ENCODE data around the gene SNTG2. TPM values are rescaled to one million over a fixed set of nuclear protein-coding genes. Genes with fewer than 3 reads are reported as not detected.
"Not testable (repeated sequence)": the region's sequence is repeated elsewhere in the genome, so short reads cannot be mapped to it uniquely, and the experiment has no call there.

Gene SNTG2
- total RNA-seq, 2 experiments from 2014 or later = not detected

DNA sequence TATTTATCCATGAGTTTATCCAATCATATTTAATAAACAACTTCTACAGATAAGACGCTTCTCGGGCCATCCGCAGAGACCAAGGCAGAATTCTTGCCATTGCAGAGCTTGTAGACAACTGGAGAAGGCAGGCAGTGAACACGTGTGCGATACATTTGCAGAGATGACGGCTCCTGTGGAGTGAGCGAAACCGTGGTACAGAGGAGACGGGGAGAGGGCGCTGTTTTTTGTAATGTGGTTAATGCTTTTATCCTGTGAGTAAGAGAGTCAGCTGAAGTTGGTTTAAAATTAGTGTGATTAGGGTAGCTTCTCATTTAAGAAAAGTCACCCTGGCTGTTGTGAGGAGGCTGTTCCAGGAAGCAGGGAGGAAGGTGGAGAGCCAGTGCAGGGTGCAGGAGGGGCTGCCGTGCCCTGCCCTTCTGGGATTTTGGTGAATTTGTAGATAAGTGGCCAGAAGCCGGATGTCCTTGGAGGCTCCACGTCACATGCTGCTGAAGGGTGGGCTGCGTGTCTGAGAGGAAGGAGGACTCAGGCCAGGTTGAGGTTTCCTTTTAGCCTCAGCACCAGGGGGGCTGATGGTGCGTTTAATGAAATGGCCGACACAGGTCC is 151.4 kb downstream of the SNTG2 start:
- Histone ChIP-seq H3K36me3 (ENCODE audit: insufficient read depth, low read length) (no peaks in the 10 kb centered on the region), H2AFZ (ENCODE audit: low read length) (no peak overlapping the region), H3K79me2 (ENCODE audit: insufficient read depth, low read depth, low read length) (no peaks in the 10 kb centered on the region), H3K4me1 (ENCODE audit: insufficient read depth, low read length, poor library complexity, severe bottlenecking) (no peaks in the 10 kb centered on the region), H3K9me2 (ENCODE audit: insufficient read depth, low read length) (no peaks in the 10 kb centered on the region), H3K9me3 (ENCODE audit: low read length) (no peaks in the 10 kb centered on the region), H3K4me2 (ENCODE audit: low read length) (no peak overlapping the region), H3K4me3 (ENCODE audit: low read depth, low read length, poor library complexity, severe bottlenecking) (no peak overlapping the region), H4K20me1 (ENCODE audit: insufficient read depth, low read length) (no peaks in the 10 kb centered on the region), H3K27ac (ENCODE audit: low read depth, low read length, poor library complexity, severe bottlenecking) (no peak overlapping the region)
- TF ChIP-seq, protein P1, sequence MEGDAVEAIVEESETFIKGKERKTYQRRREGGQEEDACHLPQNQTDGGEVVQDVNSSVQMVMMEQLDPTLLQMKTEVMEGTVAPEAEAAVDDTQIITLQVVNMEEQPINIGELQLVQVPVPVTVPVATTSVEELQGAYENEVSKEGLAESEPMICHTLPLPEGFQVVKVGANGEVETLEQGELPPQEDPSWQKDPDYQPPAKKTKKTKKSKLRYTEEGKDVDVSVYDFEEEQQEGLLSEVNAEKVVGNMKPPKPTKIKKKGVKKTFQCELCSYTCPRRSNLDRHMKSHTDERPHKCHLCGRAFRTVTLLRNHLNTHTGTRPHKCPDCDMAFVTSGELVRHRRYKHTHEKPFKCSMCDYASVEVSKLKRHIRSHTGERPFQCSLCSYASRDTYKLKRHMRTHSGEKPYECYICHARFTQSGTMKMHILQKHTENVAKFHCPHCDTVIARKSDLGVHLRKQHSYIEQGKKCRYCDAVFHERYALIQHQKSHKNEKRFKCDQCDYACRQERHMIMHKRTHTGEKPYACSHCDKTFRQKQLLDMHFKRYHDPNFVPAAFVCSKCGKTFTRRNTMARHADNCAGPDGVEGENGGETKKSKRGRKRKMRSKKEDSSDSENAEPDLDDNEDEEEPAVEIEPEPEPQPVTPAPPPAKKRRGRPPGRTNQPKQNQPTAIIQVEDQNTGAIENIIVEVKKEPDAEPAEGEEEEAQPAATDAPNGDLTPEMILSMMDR (conservative IDR thresholded peaks at IDR 0.05; ENCODE audit: low read length) = no peak
- TF ChIP-seq EZH2phosphoT487 (IDR thresholded peaks at IDR 0.05; ENCODE audit: borderline replicate concordance, low read depth, low read length) = no peak
- BruUV-seq (replicated peaks) = no TSS peak
- POLR2A ChIA-PET = no interaction called here
- intact Hi-C loops (cut with micrococcal nuclease; ENCODE audit: unreplicated experiment) = no loop called here
- CTCF ChIA-PET (ENCODE audit: unreplicated experiment) = no interaction called here
- no peak for DNase-seq (ENCODE audit: low spot score)

DNA sequence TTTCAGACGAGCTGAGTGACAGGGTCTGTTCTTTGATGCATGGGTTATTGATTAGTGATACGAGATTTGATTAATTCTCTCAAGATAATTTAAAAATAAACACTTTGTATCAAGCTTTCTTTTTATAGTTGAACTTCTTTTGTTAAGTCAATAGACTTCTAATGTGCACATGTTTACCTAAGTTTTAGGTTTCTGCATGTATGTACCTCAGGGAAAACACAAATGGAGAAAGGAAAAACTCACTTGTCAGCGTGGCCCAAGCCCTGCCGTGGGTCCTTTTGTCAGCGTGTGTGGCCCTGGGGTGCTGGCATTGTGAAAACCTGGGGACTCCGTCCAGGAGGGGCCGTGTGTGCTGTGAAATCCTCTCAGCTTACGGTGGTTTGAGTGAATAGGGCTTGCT is 153.7 kb downstream of the SNTG2 start:
- H3K9me2 ChIP-seq (ENCODE audit: insufficient read depth, low read length) = no peaks in the 10 kb centered on the region
- H3K27ac ChIP-seq (ENCODE audit: low read depth, low read length, poor library complexity, severe bottlenecking) = no peak overlapping the region
- TF ChIP-seq, protein P1 (conservative IDR thresholded peaks at IDR 0.05; ENCODE audit: low read length) = no peak
- no peak for TF ChIP-seq EZH2phosphoT487 (IDR thresholded peaks at IDR 0.05; ENCODE audit: borderline replicate concordance, low read depth, low read length)
- H3K4me2 ChIP-seq (ENCODE audit: low read length) = no peak overlapping the region
- H3K79me2 ChIP-seq (ENCODE audit: insufficient read depth, low read depth, low read length) = no peaks in the 10 kb centered on the region
- intact Hi-C loops (cut with micrococcal nuclease; ENCODE audit: unreplicated experiment) = no loop called here
- no peak overlapping the region for H2AFZ ChIP-seq (ENCODE audit: low read length)
- BruUV-seq (replicated peaks) = no TSS peak
- ChIA-PET CTCF (ENCODE audit: unreplicated experiment) (no interaction called here), POLR2A (no interaction called here)
- no peaks in the 10 kb centered on the region for H4K20me1 ChIP-seq (ENCODE audit: insufficient read depth, low read length)
- no peak for DNase-seq (ENCODE audit: low spot score)
- H3K9me3 ChIP-seq (ENCODE audit: low read length) = no peaks in the 10 kb centered on the region
- no peaks in the 10 kb centered on the region for H3K36me3 ChIP-seq (ENCODE audit: insufficient read depth, low read length)
- H3K4me1 ChIP-seq (ENCODE audit: insufficient read depth, low read length, poor library complexity, severe bottlenecking) = no peaks in the 10 kb centered on the region
- no peak overlapping the region for H3K4me3 ChIP-seq (ENCODE audit: low read depth, low read length, poor library complexity, severe bottlenecking)

DNA sequence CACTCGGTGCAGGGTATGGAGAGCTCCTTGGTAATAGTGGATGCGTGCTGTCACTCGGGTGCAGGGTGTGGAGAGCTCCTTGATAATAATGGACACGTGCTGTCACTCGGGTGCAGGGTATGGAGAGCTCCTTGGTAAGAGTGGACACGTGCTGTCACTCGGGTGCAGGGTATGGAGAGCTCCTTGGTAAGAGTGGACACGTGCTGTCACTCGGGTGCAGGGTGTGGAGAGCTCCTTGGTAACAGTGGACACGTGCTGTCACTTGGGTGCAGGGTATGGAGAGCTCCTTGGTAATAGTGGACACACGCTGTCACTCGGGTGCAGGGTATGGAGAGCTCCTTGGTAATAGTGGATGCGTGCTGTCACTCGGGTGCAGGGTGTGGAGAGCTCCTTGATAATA is 155.7 kb downstream of the SNTG2 start:
- BruUV-seq (replicated peaks); H4K20me1 ChIP-seq (ENCODE audit: insufficient read depth, low read length); H3K79me2 ChIP-seq (ENCODE audit: insufficient read depth, low read depth, low read length); H2AFZ ChIP-seq (ENCODE audit: low read length); CTCF ChIA-PET (ENCODE audit: unreplicated experiment); H3K9me3 ChIP-seq (ENCODE audit: low read length); H3K27ac ChIP-seq (ENCODE audit: low read depth, low read length, poor library complexity, severe bottlenecking); H3K36me3 ChIP-seq (ENCODE audit: insufficient read depth, low read length); intact Hi-C loops (cut with micrococcal nuclease; ENCODE audit: unreplicated experiment); H3K4me3 ChIP-seq (ENCODE audit: low read depth, low read length, poor library complexity, severe bottlenecking); H3K4me2 ChIP-seq (ENCODE audit: low read length); DNase-seq (ENCODE audit: low spot score); H3K4me1 ChIP-seq (ENCODE audit: insufficient read depth, low read length, poor library complexity, severe bottlenecking); H3K9me2 ChIP-seq (ENCODE audit: insufficient read depth, low read length): not testable (repeated sequence)
- POLR2A ChIA-PET = interaction anchor here (0.7 kb wide), 1 partner anchor 40 kb away, joined by 3 read pairs; no protein-coding TSS in a partner anchor
